Astrocyte (in vitro differentiated cells and primary cell): ENCODE measurements around the gene CYBRD1. TPM values are rescaled to one million over a fixed set of nuclear protein-coding genes. Genes with fewer than 3 reads are reported as not detected.
A peak's percentile ranks its signal among the peaks of the same experiment; 100 is the strongest.

Experiments used
- DNase-seq: peaks from one replicate; pipeline ENCODE4 v3.0.0-alpha.2; 2010; ENCODE audit warnings: low read depth
- FAIRE-seq: peaks from 2 replicates; lab custom pipeline; 2011; peaks lifted over from hg19 to GRCh38; lab: Jason Lieb, UNC
- H2AFZ ChIP-seq: 2 replicates; pipeline ENCODE4 v1.6.0; 2012; ENCODE audit warnings: low read depth, low read length, inconsistent platforms
- H3K27ac ChIP-seq: 2 replicates; pipeline ENCODE4 v1.5.1; 2011; ENCODE audit warnings: low read depth, low read length, inconsistent platforms
- H3K27me3 ChIP-seq: 2 replicates; pipeline ENCODE4 v1.6.0; 2011; ENCODE audit warnings: low read length, inconsistent platforms; ENCODE audit not compliant: insufficient read depth
- H3K36me3 ChIP-seq: 2 replicates; pipeline ENCODE4 v1.5.1; 2011; ENCODE audit warnings: low read length, inconsistent platforms; ENCODE audit not compliant: insufficient read depth
- H3K4me1 ChIP-seq: 2 replicates; pipeline ENCODE4 v1.5.1; 2011; ENCODE audit warnings: low read length, inconsistent platforms; ENCODE audit not compliant: insufficient read depth
- H3K4me2 ChIP-seq: 2 replicates; pipeline ENCODE4 v1.6.0; 2012; ENCODE audit warnings: low read length, inconsistent platforms
- H3K4me3 ChIP-seq: 2 replicates; pipeline ENCODE4 v1.5.1; 2011; ENCODE audit warnings: low read depth, mild to moderate bottlenecking, low read length, inconsistent platforms; ENCODE audit not compliant: insufficient read depth
- H3K79me2 ChIP-seq: 2 replicates; pipeline ENCODE4 v1.6.0; 2012; ENCODE audit warnings: mild to moderate bottlenecking, low read length, inconsistent platforms; ENCODE audit not compliant: insufficient read depth
- H3K9ac ChIP-seq: 2 replicates; pipeline ENCODE4 v1.6.0; 2012; ENCODE audit warnings: mild to moderate bottlenecking, low read length, inconsistent platforms
- H3K9me3 ChIP-seq: 2 replicates; pipeline ENCODE4 v1.5.1; 2012; ENCODE audit warnings: low read depth, mild to moderate bottlenecking, low read length, inconsistent platforms; ENCODE audit not compliant: insufficient read depth
- H4K20me1 ChIP-seq: 2 replicates; pipeline ENCODE4 v1.6.0; 2012; ENCODE audit warnings: low read length, inconsistent platforms; ENCODE audit not compliant: insufficient read depth
- H3K27ac Mint-ChIP-seq: one replicate; pipeline ENCODE4 v1.8.0; 2021; ENCODE audit warnings: mild to moderate bottlenecking, mixed read lengths; ENCODE audit not compliant: unreplicated experiment
- H3K27me3 Mint-ChIP-seq: one replicate; pipeline ENCODE4 v1.8.0; 2021; ENCODE audit warnings: low read depth, mixed read lengths; ENCODE audit not compliant: unreplicated experiment
- H3K36me3 Mint-ChIP-seq: one replicate; pipeline ENCODE4 v1.8.0; 2021; ENCODE audit warnings: low read depth, mixed read lengths; ENCODE audit not compliant: unreplicated experiment
- H3K4me1 Mint-ChIP-seq: one replicate; pipeline ENCODE4 v1.8.0; 2021; ENCODE audit warnings: low read depth, mixed read lengths; ENCODE audit not compliant: unreplicated experiment
- H3K4me3 Mint-ChIP-seq: one replicate; pipeline ENCODE4 v1.8.0; 2021; ENCODE audit warnings: mild to moderate bottlenecking, moderate library complexity, mixed read lengths; ENCODE audit not compliant: unreplicated experiment
- H3K9me3 Mint-ChIP-seq: one replicate; pipeline ENCODE4 v1.8.0; 2021; ENCODE audit warnings: mild to moderate bottlenecking, mixed read lengths; ENCODE audit not compliant: unreplicated experiment
- CTCF ChIP-seq: IDR thresholded peaks from 2 replicates; pipeline ENCODE4 v1.5.1; 2011; ENCODE audit warnings: low read depth, mild to moderate bottlenecking, inconsistent platforms, low read length, moderate library complexity; ENCODE audit not compliant: insufficient read depth
- EZH2 ChIP-seq: IDR thresholded peaks from 2 replicates; pipeline ENCODE4 v1.6.1; 2012; ENCODE audit warnings: mild to moderate bottlenecking, low read length, inconsistent platforms; ENCODE audit not compliant: insufficient read depth
- total RNA-seq: library from RNA; stranded (reverse); gene quantifications from 2 replicates; pipeline ENCODE4 v1.2.1, GENCODE V29; 2021

Gene CYBRD1
- total RNA-seq, 1 donor from 2014 or later: 26.7 TPM

GRCh38 chr2:171540437-171540836, 18.2 kb downstream of the CYBRD1 start:
- H3K27ac Mint-ChIP-seq: no peak overlapping the region
- no peak for FAIRE-seq
- peaks cover 7% of the 10 kb centered on the region for H3K36me3 Mint-ChIP-seq
- no peaks in the 10 kb centered on the region for H3K27me3 ChIP-seq
- no peaks in the 10 kb centered on the region for H4K20me1 ChIP-seq
- peaks cover 3% of the 10 kb centered on the region for H3K36me3 ChIP-seq
- no peak overlapping the region for H2AFZ ChIP-seq
- H3K27ac ChIP-seq: no peak overlapping the region
- H3K27me3 Mint-ChIP-seq: no peaks in the 10 kb centered on the region
- no peaks in the 10 kb centered on the region for H3K9me3 ChIP-seq
- no peaks in the 10 kb centered on the region for H3K4me1 ChIP-seq
- H3K9me3 Mint-ChIP-seq: peaks cover 1% of the 10 kb centered on the region
- no peak overlapping the region for H3K4me3 ChIP-seq
- H3K4me3 Mint-ChIP-seq: no peak overlapping the region
- H3K4me2 ChIP-seq: no peak overlapping the region
- TF ChIP-seq CTCF: no peak
- TF ChIP-seq EZH2: no peak
- no peaks in the 10 kb centered on the region for H3K4me1 Mint-ChIP-seq
- H3K9ac ChIP-seq: no peak overlapping the region
- no peak for DNase-seq
- H3K79me2 ChIP-seq: peaks cover 11% of the 10 kb centered on the region

- peaks cover 11% of the 10 kb centered on the region for H3K79me2 ChIP-seq
Observed at GRCh38 chr2:171541202-171541887, 19.1 kb downstream of the CYBRD1 start.

More at GRCh38 chr2:171541202-171541887, 19.1 kb downstream of the CYBRD1 start:
- Histone ChIP-seq H3K4me2 (no peak overlapping the region), H3K4me3 (no peak overlapping the region), H3K9me3 (no peaks in the 10 kb centered on the region), H4K20me1 (no peaks in the 10 kb centered on the region), H2AFZ (no peak overlapping the region), H3K27me3 (no peaks in the 10 kb centered on the region), H3K9ac (no peak overlapping the region), H3K27ac (no peak overlapping the region), H3K4me1 (no peaks in the 10 kb centered on the region), H3K36me3 (peaks cover 8% of the 10 kb centered on the region)
- Mint-ChIP-seq H3K9me3 (peaks cover 1% of the 10 kb centered on the region), H3K27ac (no peak overlapping the region), H3K36me3 (peaks cover 7% of the 10 kb centered on the region), H3K27me3 (no peaks in the 10 kb centered on the region), H3K4me3 (no peak overlapping the region), H3K4me1 (no peaks in the 10 kb centered on the region)
- FAIRE-seq: no peak
- TF ChIP-seq CTCF (peak; percentile 9), EZH2 (no peak)
- no peak for DNase-seq
